SU-DHL-6 (cell line): ENCODE results near the gene KAT8.
"Not testable (repeated sequence)": the region's sequence is repeated elsewhere in the genome, so short reads cannot be mapped to it uniquely, and the experiment has no call there.

Experiments
- H2AFZ ChIP-seq: fragments of 200-600 bp; sonication (generic); 2 replicates; pipeline ENCODE4 v1.6.1; 2014; ENCODE audit warnings: low read depth, mild to moderate bottlenecking, moderate library complexity, mixed read lengths, antibody characterized with exemption, low read length; ENCODE audit not compliant: severe bottlenecking
- H3F3A ChIP-seq: fragments of 200-600 bp; shearing (Covaris generic); 2 replicates; pipeline ENCODE4 v1.6.0; 2016; ENCODE audit warnings: antibody characterized with exemption, mild to moderate bottlenecking; ENCODE audit not compliant: insufficient read depth
- H3K27ac ChIP-seq: fragments of 200-600 bp; sonication (generic); 2 replicates; pipeline ENCODE4 v1.5.1; 2016; ENCODE audit warnings: low read depth, mild to moderate bottlenecking, low read length, moderate library complexity, mixed read lengths
- H3K27me3 ChIP-seq: fragments of 200-600 bp; sonication (generic), shearing (Covaris generic); 2 replicates; pipeline ENCODE4 v1.6.0; 2014; ENCODE audit warnings: mild to moderate bottlenecking, low read length
- H3K36me3 ChIP-seq: fragments of 200-600 bp; sonication (generic); 2 replicates; pipeline ENCODE4 v1.6.1; 2014; ENCODE audit warnings: mild to moderate bottlenecking, low read length, mixed read lengths
- H3K4me2 ChIP-seq: fragments of 300-600, 200-600 bp; shearing (Covaris generic), sonication (generic); 2 replicates; pipeline ENCODE4 v1.6.0; 2014; ENCODE audit warnings: low read length, low read depth, mild to moderate bottlenecking; ENCODE audit not compliant: poor library complexity, severe bottlenecking
- H3K4me3 ChIP-seq: fragments of 200-600 bp; sonication (generic); 2 replicates; pipeline ENCODE4 v1.5.1; 2014; ENCODE audit warnings: antibody characterized with exemption, low read length, mild to moderate bottlenecking, mixed read lengths; ENCODE audit not compliant: insufficient read depth, poor library complexity, severe bottlenecking
- H3K79me2 ChIP-seq: fragments of 200-600 bp; sonication (generic); 2 replicates; pipeline ENCODE4 v1.6.1; 2014; ENCODE audit warnings: mild to moderate bottlenecking, low read length, moderate library complexity; ENCODE audit not compliant: insufficient read depth
- H3K9ac ChIP-seq: fragments of 200-600 bp; sonication (generic); 2 replicates; pipeline ENCODE4 v1.7.0; 2014; ENCODE audit warnings: mild to moderate bottlenecking, low read length
- H3K9me2 ChIP-seq: fragments of 200-600 bp; sonication (generic); replicated peaks from 2 replicates; pipeline ENCODE4 v1.6.1; 2014; ENCODE audit warnings: low read length; ENCODE audit not compliant: insufficient read depth
- H3K9me3 ChIP-seq: fragments of 200-600 bp; sonication (generic); 2 replicates; pipeline ENCODE4 v1.6.1; 2014; ENCODE audit warnings: low read length, mixed read lengths; ENCODE audit not compliant: insufficient read depth
- H4K20me1 ChIP-seq: fragments of 200-600 bp; sonication (generic); 2 replicates; pipeline ENCODE4 v1.6.1; 2014; ENCODE audit warnings: low read depth, mild to moderate bottlenecking, antibody characterized with exemption, low read length, moderate library complexity, mixed read lengths
- CTCF ChIP-seq: fragments of 200-600 bp; sonication (generic); IDR thresholded peaks from one replicate; pipeline ENCODE4 v1.5.1; 2017; ENCODE audit warnings: antibody characterized with exemption, mild to moderate bottlenecking, low read length, moderate library complexity; ENCODE audit not compliant: insufficient read depth, poor library complexity, severe bottlenecking
- EZH2phosphoT487 ChIP-seq: fragments of 200-600 bp; sonication (generic), shearing (Covaris generic); conservative IDR thresholded peaks from 2 replicates; pipeline ENCODE4 v1.6.1; 2018; ENCODE audit warnings: mild to moderate bottlenecking, antibody characterized with exemption, low read length, moderate library complexity, mixed read lengths

KAT8 gene

GRCh38 chr16:31157136-31157535 is 39.7 kb downstream of the KAT8 start:
- Histone ChIP-seq H3K4me3 (no peak overlapping the region), H3K27me3 (no peaks in the 10 kb centered on the region), H3K9ac (no peak overlapping the region), H3F3A (no peaks in the 10 kb centered on the region), H3K4me2 (no peak overlapping the region), H4K20me1 (no peaks in the 10 kb centered on the region), H3K9me2 (no peaks in the 10 kb centered on the region), H2AFZ (no peak overlapping the region), H3K36me3 (no peaks in the 10 kb centered on the region), H3K27ac (no peak overlapping the region), H3K79me2 (no peaks in the 10 kb centered on the region), H3K9me3 (no peaks in the 10 kb centered on the region)
- TF ChIP-seq CTCF (no peak), EZH2phosphoT487 (no peak)

DNA sequence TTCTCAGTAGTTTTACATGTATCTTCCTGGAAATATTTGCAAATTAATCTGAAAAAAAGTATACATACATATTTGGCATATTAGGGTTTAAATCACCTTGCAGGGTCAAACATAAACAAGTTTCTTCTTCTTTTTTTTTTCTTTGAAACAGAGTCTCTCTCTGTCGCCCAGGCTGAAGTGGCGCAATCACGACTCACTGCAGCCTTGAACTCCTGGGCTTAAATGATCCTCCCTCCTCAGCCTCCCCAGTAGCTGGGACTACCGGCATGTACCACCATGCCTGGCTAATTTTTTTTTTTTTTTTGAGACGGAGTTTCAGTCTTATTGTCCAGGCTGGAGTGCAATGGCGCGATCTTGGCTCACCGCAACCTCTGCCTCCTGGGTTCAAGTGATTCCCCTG is 49.9 kb downstream of the KAT8 start:
- no peaks in the 10 kb centered on the region for H3K79me2 ChIP-seq
- TF ChIP-seq EZH2phosphoT487 (no peak), CTCF (no peak)
- no peak overlapping the region for H3K4me2 ChIP-seq
- no peak overlapping the region for H2AFZ ChIP-seq
- no peaks in the 10 kb centered on the region for H3K36me3 ChIP-seq
- H3K27me3 ChIP-seq: no peaks in the 10 kb centered on the region
- no peak overlapping the region for H3K9ac ChIP-seq
- no peaks in the 10 kb centered on the region for H3K9me3 ChIP-seq
- no peaks in the 10 kb centered on the region for H3K9me2 ChIP-seq
- H3K27ac ChIP-seq: no peak overlapping the region
- no peaks in the 10 kb centered on the region for H4K20me1 ChIP-seq
- H3K4me3 ChIP-seq: no peak overlapping the region
- no peaks in the 10 kb centered on the region for H3F3A ChIP-seq

- no peaks in the 10 kb centered on the region for H3K27me3 ChIP-seq
- no peaks in the 10 kb centered on the region for H4K20me1 ChIP-seq
- TF ChIP-seq CTCF (no peak), EZH2phosphoT487 (no peak)
- H3K9me3 ChIP-seq: no peaks in the 10 kb centered on the region
- no peak overlapping the region for H3K4me3 ChIP-seq
- H3K27ac ChIP-seq: no peak overlapping the region
- no peak overlapping the region for H2AFZ ChIP-seq
- no peaks in the 10 kb centered on the region for H3K79me2 ChIP-seq
- H3K36me3 ChIP-seq: no peaks in the 10 kb centered on the region
- H3F3A ChIP-seq: no peaks in the 10 kb centered on the region
- H3K9ac ChIP-seq: no peak overlapping the region
- H3K4me2 ChIP-seq: no peak overlapping the region
- no peaks in the 10 kb centered on the region for H3K9me2 ChIP-seq
These were observed 51.4 kb downstream of the KAT8 start for GRCh38 chr16:31168848-31169247.

GRCh38 chr16:31170048-31170447 is 52.6 kb downstream of the KAT8 start:
- H4K20me1 ChIP-seq, H3F3A ChIP-seq, H3K79me2 ChIP-seq, H2AFZ ChIP-seq, H3K4me3 ChIP-seq, H3K27ac ChIP-seq, H3K9me3 ChIP-seq, H3K4me2 ChIP-seq, H3K36me3 ChIP-seq, H3K9ac ChIP-seq, H3K9me2 ChIP-seq, H3K27me3 ChIP-seq: not testable (repeated sequence)
